ENCODE results near the gene TMEM117.
"Not testable (repeated sequence)": the region's sequence is repeated elsewhere in the genome, so short reads cannot be mapped to it uniquely, and the experiment has no call there.

DNA sequence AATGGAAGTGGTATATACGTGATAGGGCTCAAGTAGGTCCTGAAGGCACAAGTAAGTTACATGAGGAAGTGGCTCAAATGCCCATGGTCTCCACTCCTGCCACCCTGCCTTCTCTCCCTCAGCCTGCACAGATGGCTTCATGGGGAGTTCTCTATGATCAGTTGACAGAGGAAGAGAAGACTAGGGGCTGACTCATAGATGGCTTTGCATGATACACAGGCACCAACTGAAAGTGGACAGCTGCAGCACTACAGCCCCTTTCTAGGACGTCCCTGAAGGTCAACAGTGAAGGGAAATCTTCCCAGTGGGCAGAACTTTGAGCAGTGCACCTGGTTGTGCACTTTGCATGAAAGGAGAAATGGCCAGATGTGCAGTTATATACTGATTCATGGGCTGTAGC lies 208.6 kb downstream of the TMEM117 start:
- TF ChIP-seq CTCF (conservative IDR thresholded peaks at IDR 0.05; ENCODE audit: low read length); EZH2phosphoT487 (IDR thresholded peaks at IDR 0.05; ENCODE audit: borderline replicate concordance, low read depth, low read length): not testable (repeated sequence)

Data from OCI-LY7 (cell line).